Muscle of back (tissue), 11 donors: ENCODE measurements around the gene DNAJC5. TPM values are rescaled to one million over a fixed set of nuclear protein-coding genes. Genes with fewer than 3 reads are reported as not detected.
"Not testable (repeated sequence)": the region's sequence is repeated elsewhere in the genome, so short reads cannot be mapped to it uniquely, and the experiment has no call there.

Experiments
- DNase-seq, 3 donors: peaks; one replicate each; pipeline versions ENCODE4 v3.0.0 to v3.0.0-alpha.2; 2013
- polyA plus RNA-seq, 10 donors: library from polyadenylated mRNA; unstranded; fragments of 120-200 nt; gene quantifications; one replicate each; pipeline ENCODE4 v1.2.1, GENCODE V29; 2013; ENCODE audit not compliant: insufficient read length in 10 of 10

Gene DNAJC5
- polyA plus RNA-seq, 10 donors: 24.0 to 32.5 (median 29.9) TPM

DNA sequence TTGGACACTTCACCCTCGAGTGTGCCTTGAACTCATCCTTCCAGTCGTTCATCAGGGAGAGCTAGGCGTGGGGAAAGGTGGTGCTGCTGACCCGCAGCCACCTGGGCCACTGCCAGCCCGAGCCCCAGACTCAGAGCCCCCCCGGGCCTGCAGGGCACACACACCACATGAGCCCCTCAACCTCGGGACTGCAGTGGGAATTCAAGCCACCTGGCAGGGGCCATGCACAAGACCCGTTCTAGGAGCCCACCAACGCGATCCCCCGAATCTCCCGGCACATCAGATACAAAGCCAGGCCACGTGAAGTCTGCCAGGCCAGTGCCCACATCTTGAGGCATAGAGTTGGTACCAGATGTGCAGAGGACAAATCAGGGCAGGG lies 72.0 kb downstream of the DNAJC5 start:
- no peak for DNase-seq

DNA sequence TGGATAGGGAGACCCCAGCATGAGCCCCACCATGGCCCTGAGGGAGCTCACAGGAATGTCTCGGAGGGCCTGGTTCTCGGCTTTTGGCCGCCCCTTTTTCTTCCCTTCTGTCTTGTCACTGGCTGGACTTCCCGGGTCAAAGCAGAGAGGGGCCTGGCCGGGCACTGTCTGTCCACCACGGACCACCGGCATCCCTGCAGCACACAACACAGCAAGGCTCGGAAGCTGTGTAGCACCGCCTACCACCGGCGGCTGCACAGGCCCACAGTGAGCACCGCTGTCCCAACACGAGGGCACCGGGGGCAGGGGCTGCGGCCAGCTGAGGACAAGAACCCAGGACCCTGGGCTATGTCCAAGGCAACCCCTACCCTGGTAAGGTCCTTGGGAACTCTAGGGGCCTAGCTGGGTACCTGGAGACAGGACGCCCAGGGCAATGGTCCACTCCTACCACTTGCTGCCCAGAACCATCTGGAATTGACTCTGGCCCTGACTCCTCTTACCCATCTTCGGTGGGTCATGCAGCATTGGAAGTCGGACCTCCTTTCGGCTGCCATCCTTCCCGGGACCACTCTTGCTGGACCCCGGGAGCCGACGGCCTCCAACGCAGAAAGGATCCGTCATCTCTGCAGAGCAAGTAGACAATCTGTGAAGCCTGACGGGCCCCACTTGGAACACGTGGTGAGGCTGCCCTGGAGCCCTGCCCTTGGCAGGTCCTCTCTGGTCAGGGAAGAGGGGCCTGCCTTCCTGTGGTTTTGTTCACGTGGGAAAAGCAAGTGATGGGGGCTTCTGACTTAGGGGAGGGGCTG lies 72.6 kb downstream of the DNAJC5 start:
- DNase-seq: peak in 1 of 3 donors; percentile 4

DNA sequence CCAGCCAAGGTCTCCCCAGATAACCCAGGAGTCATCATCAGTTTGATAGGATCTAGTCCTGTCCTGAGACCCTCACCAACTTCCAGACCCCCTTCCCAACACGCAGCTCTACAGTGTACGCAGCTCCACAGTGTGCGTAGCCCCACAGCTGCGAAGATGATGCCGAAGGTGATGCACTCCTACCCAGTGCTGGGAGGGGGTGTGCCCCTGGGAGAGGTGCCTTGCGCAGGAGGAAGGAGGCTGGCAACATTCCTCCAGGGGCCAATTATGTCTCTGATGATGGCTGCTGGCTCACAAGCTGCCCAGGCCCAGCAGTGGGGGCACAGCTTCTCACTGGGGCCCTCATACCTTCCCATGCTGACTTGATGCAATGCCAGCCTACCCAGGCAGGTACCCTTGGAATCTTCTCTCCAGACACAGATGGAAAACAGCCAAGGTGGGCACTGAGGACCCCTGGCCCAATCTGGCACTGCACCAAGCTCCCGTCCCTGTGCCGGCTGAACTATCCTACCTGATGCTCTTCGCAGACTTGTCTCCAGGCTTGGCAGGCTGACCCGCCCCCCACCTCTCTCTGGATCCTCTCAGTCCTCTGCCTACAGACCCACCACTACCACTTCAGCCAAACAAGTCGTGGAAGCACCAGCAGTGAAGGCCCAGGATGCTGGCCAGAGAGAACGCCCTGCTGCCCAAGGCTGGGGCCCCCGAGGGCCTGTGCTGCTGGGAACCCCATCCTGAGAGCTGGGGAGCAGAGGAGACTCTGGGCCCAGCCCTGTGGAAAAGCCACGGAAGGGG lies 73.4 kb downstream of the DNAJC5 start:
- DNase-seq: peak in 1 of 3 donors; percentile 14

DNA sequence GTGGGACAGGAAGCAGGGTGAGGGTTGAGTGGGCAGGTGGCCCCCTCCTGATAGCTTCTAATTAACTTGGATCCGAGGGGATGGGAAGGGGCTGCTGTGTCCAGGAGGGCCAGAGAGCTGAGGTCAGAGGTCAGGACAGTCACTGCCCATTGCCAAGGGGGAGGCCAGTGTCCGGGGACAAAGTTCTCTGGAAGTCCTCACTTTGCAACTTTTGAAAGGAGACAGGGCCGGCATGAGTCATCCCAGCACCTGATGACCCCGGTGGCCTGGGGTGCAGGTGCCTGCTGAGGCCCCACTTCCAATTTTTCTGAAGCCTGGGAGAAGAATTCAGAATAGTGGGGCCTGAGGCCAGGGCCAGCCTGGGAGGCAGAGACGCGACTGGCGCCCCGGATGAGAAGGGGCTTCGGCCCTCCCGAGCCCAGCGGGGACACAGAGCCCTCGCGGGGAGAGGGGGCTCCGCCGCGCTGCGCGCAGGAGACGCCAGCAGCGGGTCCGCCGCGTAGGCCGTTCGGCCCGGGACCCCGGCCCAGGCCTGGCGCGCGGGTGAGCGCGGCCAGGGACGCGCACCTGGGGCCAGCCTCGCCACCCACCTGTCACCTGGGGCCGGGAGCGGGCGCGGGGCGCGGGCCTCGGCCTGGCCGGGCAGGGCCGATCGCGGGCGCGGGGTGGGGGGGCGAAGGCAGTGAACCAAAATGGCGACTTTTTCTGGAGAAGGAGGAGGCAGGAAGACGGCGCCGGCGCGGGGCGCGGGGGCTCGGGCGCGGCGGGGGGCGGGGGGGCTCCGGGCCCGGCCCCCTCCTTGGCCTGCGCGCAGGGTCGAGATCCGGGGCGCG lies 74.2 kb downstream of the DNAJC5 start:
- peak in 1 of 3 donors; percentile 51 for DNase-seq

DNA sequence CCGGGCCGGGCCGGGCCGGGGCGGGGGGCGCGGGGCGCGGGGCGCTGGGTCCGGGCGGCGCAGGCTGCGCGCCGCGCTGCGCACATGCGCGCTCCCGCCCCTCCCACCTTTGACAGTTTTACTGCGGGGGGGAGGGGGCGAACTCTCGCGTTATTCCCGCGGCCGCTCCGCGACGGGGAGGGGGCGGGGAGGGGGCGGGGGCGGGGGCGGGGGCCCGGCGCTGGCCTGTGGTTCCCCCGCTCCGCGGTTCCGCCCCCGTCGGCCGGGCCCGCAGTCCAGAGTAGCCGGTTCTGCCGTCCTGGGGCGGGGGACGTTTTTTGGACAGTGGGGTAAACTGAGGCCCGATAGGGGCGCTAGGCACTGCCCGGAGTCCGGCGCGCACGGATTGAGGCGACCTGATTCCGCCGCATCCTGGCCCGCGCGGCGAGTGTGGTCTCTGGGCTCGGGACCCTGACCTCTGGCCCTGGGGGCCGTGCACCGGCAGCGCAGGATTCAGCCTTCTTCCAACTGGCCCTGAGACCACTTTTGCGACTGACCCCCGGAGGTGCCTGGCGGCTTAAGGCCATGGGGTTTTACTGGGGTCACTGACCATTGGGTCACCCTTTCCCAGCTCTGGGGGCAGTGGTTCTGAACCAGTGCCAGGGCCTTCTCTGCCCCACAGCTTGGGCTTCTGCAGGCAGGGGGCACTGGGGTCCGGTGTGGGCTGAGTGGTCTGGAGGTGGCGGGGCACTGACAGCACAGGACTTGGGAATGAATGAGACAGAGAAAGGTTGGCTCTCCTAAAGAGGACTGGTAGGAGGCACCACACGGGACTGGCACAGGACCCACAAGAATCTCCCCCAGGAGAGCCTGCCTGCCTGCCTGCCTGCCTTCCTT lies 75.2 kb downstream of the DNAJC5 start, which contains the start of gene ZNF512B:
Gene ZNF512B (minus strand): TSS at position 93 of the 876 bp plus-strand sequence. CDS start 1,980 bp downstream, outside the sequence.
- DNase-seq: peak in 2 of 3 donors; percentile 83 to 85

DNA sequence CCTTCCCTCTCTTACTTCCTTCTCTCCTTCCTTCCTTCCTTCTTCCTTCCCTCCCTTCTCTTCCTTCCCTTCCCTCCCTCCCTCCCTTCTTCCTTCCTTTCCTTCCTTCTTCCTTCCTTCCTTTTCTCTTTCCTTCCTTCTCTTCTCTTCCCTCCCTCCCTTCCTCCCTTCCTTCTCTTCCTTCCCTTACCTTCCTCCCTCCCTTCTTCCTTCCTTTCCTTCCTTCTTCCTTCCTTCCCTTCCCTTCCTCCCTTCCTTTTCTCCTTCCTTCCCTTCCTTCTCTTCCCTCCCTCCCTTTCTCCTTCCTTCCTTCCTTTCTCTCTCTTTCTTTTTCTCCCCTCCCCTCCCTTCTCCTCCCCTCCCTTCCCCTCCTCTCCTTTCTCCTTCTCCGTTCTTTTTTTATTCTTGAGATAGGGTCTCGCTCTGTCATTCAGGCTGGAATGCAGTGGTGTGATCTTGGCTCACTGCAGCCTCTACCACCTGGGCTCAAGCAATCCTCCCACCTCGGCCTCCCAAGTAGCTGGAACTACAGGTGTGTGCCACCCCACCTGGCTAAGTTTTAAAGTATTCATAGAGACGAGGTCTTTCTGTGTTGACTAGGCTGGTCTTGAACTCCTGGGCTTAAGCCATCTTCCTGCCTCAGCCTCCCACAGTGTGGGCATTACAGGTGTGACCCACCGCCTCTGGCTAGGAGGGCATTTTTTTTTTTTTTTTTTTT lies 75.9 kb downstream of the DNAJC5 start:
- DNase-seq: no peak

DNA sequence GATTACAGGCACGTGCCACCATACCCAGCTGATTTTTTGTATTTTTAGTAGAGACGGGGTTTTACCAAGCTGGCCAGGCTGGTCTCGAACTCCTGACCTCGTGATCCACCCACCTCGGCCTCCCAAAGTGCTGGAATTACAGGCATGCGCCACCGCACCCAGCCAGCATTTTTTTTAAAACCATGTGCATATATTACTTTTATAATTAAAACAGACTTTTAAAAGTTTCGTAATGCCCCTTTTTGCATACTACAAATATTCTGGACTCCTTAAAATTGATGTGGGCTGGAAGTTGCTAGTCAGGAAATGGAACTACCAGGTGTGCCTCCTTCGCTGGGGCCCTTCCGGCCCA lies 77.0 kb downstream of the DNAJC5 start:
- not testable (repeated sequence) for DNase-seq

DNA sequence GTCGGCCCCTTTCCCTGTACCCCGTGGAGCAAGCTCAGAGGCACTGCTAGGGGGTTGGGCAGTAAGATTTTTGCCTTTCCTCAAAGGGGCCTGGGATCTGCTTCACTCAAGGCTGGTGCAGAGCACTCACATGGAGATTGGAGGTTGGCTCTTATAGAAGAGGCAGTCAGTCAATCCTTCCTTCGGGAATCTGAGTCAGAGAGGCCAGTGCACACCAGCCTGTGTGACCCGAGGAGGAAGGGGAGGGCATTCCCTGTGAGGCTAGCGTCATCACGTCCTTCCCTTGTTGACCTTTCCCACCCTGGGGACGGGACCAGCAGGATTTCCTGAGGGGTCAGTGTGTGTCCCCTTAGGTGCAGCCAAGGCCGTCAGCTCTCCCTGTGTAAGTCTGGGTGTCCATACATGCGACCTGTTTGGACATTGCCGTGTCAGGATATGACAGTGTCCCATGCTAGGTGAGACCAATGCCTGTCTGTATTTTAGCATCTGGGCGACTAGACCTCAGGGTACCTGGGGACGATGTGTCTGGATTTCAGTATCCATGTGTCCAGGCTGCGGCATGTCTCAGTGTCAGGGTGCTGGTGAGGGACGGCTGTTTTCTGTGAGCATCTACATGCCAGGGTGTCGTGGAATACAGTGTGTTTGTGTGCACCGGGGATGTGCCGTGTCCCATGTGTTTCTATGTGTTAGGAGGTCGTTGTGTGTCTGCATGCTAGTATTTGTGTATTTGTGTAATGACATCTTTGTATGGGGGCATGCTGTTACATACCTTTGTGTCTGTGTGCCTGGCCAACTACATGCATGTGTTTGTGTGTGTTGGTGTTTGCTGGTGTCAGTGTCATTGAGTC lies 77.6 kb downstream of the DNAJC5 start:
- DNase-seq: no peak

DNA sequence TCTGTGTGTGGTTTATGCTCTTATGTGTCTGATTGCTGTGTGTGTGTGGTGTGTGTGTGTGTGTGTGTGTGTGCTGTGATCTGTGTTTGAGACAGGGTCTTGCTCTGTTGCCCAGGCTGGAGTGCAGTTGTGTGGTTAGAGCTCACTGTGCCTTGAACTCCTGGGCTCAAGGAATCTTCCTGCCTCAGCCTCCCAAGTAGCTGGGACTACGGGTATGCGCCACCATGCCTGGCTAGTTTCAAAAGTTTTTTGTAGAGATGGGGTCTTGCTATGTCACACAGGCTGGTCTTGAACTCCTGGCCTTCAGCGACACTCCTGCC lies 78.2 kb downstream of the DNAJC5 start:
- DNase-seq: no peak

DNA sequence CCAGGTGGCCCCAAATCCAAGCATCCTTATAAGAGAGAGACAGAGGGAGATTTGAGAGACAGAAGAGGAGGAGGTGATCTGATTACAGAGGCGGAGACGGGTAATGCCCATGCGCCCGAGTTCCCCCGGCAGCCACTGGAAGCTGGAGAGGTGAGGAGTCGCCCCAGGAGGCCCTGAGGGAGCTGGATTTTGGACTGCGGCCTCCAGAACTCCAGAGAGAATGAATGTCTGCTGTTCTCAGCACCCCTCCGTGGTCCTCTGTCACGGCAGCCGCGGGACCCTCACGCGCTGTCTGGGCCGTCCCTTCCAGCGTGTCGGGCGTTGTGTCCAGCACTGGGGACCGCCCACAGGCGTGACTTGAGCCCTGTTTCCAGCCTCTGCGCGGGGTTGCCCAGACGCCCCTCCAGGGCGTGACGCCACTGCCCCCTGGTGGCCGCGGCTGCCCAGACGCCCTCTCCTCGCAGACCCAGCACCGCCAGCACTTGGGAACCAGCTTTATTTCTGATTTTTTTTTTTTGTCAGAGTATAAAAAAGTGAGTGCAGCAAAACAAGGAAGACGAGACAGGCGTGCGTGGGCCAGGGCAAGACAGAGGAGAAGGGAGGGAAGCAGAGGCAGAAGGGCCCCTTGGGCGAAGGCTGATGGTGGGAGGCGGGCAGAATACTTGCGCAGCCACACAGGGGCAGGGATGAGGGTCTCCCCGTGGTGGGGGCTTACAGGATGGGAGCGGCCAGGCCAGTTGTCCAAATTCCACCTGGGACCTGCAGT lies 78.9 kb downstream of the DNAJC5 start:
- DNase-seq: peak; percentile 76 to 95 (median 93)

DNA sequence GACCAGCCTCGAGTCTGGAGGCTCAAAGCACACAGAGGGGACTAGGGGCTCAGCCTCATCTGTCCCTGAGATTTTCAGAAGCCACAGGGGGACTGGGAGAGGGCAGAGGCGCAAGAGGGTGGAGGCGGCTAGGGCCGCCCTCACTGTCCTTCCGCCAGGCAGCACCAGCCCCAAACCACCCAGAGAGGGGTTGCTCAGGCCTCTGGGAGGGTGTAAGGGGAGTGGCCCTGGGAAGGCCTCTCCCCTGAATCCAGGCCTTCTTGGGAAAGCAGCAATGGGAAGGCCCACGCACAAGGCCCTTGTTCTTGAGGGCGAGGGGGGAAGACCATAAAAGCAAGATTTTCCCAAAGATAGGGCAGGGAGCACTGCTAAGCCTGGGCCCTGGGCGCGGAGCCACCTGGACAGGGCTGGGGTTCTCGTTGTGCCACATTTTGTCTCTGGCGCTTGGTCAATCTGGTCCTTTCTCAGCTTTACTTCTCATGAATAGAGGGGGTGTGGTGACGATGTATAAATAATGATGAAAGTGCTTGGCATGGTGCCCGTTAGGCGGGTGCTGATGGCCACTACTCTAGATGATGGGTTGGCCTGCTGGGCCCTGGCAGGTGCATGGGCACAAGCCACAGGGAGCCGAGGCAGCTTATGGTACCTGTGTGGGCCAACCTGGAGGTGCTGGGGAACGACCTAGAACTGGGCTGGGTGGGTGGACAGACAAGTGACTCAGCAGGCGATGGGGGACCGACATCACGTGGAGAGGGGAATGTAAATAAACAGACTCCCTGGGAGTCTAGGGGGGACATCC lies 79.7 kb downstream of the DNAJC5 start:
- no peak for DNase-seq

DNA sequence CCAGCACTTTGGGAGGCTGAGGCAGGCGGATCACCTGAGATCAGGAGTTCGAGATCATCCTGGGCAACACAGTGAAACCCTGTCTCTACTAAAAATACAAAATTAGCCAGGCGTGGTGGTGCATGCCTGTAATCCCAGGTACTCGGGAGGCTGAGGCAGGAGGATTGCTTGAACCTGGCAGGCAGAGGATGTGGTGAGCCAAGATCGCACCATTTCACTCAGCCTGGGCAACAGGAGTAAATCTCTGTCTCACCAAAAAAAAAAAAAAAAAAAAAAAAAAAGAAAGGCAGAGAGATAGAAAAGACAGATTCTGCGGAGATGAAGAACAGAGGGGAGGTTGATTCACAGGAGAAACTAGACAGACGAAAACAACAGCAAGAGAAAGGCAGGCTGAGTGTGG lies 81.6 kb downstream of the DNAJC5 start:
- not testable (repeated sequence) for DNase-seq

DNA sequence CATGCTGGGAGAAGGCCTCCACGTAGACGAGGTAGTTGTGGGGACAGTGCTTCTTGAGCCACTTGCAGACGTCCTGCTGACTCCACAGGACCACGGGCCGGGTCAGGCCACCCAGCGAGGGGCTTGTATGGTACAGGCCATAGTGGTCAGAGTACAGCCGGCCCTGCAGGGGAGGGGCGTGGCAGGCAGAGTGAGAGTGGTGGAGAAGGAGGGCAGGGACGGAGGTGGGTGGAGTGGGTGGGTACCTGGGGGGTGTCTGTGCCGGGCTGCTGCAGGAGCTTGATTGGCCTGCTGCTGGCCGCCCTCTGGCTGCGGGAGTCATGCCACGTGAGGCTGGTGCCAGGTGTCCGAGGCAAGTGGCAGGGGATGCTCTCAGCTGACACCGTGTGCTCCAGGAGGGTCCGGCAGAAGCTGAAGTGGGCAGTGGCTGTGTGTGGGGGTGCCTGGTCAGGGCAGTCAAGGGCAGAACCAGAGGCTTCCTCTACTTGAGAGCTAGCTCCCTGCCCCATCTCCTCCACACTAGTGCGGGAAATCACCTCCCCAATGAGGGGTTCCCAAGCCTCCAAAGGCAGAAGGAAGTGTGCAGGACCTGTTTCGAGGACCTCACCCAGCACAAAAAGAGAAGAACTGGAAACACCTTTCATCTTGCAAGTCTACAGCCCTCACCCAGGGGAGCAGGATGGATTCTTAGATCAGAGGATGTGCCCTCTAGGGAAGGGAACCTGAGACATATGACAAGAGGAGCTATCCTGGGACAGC lies 82.2 kb downstream of the DNAJC5 start:
- DNase-seq: no peak

DNA sequence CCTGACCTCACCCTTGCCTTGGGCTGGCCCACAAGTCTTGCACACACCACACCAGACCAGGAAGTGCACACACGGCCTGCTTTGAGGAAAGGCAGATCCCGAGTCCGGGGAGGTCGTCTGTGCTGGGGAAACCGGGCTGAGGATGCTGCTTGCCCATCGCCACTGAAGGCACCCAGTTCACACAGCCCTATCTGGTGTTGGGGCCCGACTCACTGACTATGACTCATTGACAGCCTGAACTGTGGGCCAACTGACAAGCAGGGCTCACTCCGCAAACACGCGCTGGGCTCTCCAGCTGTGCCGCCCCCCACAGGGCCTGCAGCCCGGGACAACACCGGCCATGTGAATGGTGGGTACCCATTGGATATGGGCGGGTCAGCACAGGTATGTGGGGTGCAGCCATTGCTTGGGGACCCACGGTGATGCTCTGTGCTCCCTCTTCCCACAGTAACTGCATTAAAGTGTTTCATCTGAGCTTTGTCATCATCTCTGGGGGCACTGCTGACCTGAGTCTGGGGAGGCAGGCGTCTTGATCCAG lies 82.9 kb downstream of the DNAJC5 start:
- DNase-seq: no peak

DNA sequence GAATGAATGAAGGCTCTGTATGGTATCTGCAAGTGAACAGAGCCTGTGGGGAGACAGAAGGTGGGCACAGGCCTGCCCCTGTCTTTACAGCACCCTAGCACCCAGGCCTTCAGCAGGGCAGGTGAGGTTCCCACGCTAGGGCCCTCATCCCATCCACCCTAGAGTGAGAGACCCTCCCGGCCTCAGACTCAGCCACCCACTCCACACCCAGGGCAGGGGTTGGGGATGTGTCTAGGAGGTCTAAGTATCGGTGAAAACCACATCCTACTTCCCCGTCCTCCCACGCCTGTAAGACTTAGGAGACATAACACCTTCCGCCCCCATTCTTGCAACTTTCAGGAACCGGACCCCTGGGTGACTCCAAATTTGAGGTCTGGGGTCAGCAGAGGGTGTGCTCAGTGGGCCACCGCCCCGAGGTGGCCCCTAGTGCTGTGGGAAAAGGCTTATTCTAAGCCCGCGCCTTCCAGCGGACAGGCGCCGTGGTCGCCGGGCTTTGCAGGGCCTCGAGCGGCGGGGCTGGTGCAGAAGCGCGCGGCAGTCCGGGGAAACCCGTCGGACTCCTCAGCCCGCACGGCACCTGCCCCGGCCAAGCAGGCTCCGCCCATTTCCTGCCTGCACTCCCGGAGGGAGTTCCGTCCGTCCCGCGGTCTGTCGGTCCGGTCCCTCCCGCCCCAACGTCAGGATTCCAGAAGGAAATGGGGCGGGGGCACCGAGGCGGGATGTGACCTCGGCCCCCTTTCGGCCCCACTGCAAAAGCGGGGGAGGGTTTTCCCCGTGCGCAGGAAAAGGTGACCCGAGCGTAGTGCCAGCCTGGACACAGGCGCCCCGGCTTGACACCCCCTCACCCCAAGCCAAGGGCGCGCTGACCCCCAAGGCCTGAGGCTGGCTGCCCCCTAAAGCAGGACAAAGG lies 83.6 kb downstream of the DNAJC5 start:
- peak in 1 of 3 donors; percentile 67 for DNase-seq

DNA sequence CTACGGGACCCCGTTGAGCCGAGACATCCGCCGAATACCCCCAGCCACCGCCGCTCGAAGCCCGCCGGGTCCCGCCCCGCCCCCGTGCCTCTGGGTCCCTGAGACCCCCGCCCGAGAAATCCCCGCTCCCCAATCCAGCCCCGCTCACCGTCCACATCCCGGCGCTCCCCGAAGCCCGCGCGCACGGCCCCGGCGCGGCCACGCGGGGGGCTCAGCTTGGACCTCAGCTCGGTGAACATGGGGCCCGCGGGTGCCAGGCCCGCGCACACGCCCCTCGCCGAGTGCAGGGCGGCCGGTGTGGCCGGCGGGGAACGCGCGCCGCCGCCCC lies 84.3 kb downstream of the DNAJC5 start:
- peak in 1 of 3 donors; percentile 29 for DNase-seq
